LNCAP (cell line): ENCODE measurements around the gene POMT1.

Source experiments
- CTCF ChIP-seq: fragments of 450-650 bp; IDR thresholded peaks from 2 replicates; pipeline ENCODE4 v1.5.1; 2017; ENCODE audit warnings: mild to moderate bottlenecking

Gene POMT1

DNA sequence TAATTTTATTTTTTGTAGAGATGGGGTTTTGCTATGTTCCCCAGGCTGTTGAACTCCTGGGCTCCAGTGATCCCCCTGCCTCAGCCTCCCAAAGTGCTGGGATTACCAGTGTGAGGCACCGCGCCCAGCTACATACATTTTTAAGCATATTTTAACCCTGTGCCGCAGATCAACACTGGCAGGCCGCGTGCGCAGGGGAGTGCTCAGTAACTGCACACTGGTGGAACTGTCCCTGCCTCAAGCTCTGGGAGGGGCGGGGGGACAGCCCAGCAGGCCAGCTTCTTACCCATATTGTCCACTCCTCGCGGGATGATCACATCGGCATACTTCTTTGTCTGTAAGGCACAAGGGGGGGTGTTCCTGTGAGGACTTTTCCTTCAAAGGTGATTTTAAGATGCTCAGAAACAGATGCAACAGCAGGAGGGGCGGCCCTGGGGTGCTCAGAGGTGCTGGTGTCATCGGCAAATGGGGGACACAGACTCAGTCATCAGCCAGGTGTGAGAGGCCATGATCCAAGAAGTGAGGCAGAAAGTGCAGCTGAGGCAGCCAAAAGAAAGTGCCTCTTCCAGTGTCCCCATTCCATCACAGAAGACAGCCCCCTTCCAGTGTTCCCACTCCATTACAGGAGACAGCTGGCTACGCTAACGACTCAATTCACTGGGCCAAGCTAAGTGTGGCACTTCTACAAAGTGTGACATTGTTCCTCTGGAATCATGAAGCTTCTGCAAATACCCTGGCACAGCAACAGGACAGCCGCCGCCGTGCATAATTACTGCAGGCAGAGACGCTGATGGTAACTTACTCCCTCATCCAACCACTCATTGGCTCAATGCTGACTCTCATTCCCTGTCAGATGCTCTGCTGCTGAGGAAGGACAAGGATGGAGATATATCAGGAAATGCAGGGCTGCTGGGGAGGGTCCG, 23.2 kb downstream of the POMT1 start:
- TF ChIP-seq CTCF, result no peak

DNA sequence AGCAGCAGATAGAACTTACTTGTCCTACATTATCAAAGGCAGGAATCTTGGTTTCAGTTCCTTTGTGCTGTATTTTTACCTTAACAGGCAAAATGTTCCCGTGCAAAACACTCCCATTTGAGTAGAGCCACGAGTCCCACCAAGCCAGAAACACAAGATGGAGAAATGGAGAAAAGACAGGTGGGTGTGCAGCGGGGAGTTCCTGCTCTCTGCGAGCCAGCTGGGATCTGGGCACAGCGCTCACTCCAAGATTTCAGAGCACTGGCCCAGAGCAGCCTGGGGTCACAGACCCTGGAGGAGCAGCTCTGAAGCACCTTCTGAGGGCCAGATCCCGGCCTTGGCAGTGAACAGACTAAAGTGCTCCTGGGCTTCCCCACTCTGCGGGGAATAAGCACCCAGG, 25.5 kb downstream of the POMT1 start:
- no peak for TF ChIP-seq CTCF

- no peak for TF ChIP-seq CTCF
These were observed 26.3 kb downstream of the POMT1 start for GRCh38 chr9:131528886-131529505.

GRCh38 chr9:131529597-131530545, 27.2 kb downstream of the POMT1 start:
- peak; percentile 35; the same call in 1 of the 2 replicates for TF ChIP-seq CTCF

- TF ChIP-seq CTCF, result no peak
These were observed 27.8 kb downstream of the POMT1 start for GRCh38 chr9:131530546-131530919.

DNA sequence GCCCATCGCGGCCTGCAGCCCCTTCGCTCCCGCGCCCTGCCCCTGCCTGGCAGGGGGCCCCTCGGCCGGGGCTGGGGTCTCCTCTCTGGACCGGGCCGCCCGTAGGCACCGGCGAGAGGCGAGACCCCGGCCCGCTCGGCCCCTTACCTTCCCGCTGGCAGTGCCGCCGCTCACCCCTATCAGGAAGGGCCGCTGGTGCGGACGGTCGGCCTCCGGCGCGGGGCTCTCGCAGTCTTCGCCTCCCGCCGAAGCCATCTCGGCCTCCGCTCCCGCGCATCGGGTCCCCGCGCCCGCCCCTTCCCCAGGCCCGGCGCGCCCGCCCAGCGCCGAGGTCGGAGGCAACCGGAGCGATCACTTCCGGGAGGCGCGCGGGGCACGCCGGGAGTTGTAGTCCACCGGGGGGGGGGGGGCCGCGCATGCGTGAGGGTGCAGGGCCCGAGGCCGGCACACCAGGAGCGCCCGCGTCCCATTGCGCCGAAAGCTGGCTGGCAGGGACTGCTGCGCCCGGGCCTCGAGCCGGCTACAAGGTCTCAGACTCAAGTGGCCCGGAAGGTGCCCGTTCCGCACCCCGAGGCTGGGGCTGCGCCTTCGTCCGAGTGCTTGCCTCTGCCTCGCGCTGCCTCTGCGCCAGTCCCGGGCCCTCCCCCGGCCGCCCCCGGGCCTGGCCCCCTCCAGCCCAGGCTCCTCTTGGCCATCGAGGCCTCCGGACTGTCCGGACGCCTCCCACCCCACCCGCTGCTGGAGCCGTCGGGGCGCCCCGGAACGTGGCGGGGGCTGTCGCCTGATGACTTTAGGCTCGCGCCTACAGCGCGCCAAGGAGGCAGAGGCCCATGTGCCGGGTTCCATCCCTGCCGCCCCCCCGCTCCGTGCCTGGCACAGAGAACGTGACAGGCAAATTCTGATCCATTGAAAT, 28.5 kb downstream of the POMT1 start, which contains the start of gene UCK1:
Gene UCK1 (minus strand): TSS at position 344 of the 913 bp plus-strand sequence. CDS start 89 bp downstream, at position 255.
- no peak for TF ChIP-seq CTCF
